PC-3 (cell line): ENCODE measurements around the gene FHAD1. TPM values are rescaled to one million over a fixed set of nuclear protein-coding genes. Genes with fewer than 3 reads are reported as not detected.
"Not testable (repeated sequence)": the region's sequence is repeated elsewhere in the genome, so short reads cannot be mapped to it uniquely, and the experiment has no call there.

Source experiments
- ATAC-seq: fragments of 200-7000 bp; cut with Tn5 transposase; 2 replicates; pipeline ENCODE4 v1.9.1; 2020; ENCODE audit warnings: mild to moderate bottlenecking, moderate library complexity
- BruUV-seq: library from RNA; stranded (reverse); fragments of 400-500 nt; replicated peaks from 2 replicates; lab custom pipeline; 2021; lab: Mats Ljungman, UMichigan
- CTCF ChIA-PET: fragments of 300-600 bp; sonication (Branson Sonifier 250); formaldehyde crosslinking; loops from one replicate; lab custom pipeline; 2022; ENCODE audit warnings: antibody characterized with exemption; lab: Charles Lee
- POLR2A ChIA-PET: fragments of 300-600 bp; sonication (Branson Sonifier 250); formaldehyde crosslinking; loops from one replicate; lab custom pipeline; 2022; ENCODE audit warnings: antibody characterized with exemption; ENCODE audit not compliant: unreplicated experiment; lab: Charles Lee
- DNase-seq: peaks from one replicate; pipeline ENCODE4 v3.0.0-alpha.2; 2015
- H2AFZ ChIP-seq: fragments of 300-600 bp; sonication (generic); 2 replicates; pipeline ENCODE4 v1.6.0; 2016; ENCODE audit warnings: antibody characterized with exemption, low read length
- H3F3A ChIP-seq: fragments of 300-600 bp; sonication (generic); one replicate; pipeline ENCODE4 v1.6.0; 2017; ENCODE audit warnings: antibody characterized with exemption, low read length, control low read depth, mild to moderate bottlenecking; ENCODE audit not compliant: unreplicated experiment
- H3K27ac ChIP-seq: fragments of 300-600 bp; sonication (generic); 2 replicates; pipeline ENCODE4 v1.5.1; 2016; ENCODE audit warnings: mild to moderate bottlenecking, low read length
- H3K27me3 ChIP-seq: fragments of 300-600 bp; sonication (generic); 2 replicates; pipeline ENCODE4 v1.6.1; 2016; ENCODE audit warnings: low read length, mixed read lengths
- H3K36me3 ChIP-seq: fragments of 300-600 bp; sonication (generic); 2 replicates; pipeline ENCODE4 v1.6.1; 2016; ENCODE audit warnings: low read depth, mixed run types, low read length, mixed read lengths
- H3K4me1 ChIP-seq: fragments of 300-600 bp; sonication (generic); 2 replicates; pipeline ENCODE4 v1.5.1; 2016; ENCODE audit warnings: low read length; ENCODE audit not compliant: insufficient read depth
- H3K4me2 ChIP-seq: fragments of 300-600 bp; sonication (generic); 2 replicates; pipeline ENCODE4 v1.6.0; 2016; ENCODE audit warnings: low read length
- H3K4me3 ChIP-seq: fragments of 300-600 bp; sonication (generic); 2 replicates; pipeline ENCODE4 v1.5.1; 2016; ENCODE audit warnings: mild to moderate bottlenecking, low read length, mixed read lengths
- H3K79me2 ChIP-seq: fragments of 300-600 bp; sonication (generic); 2 replicates; pipeline ENCODE4 v1.6.1; 2017; ENCODE audit warnings: low read length, mixed read lengths
- H3K9ac ChIP-seq: fragments of 300-600 bp; sonication (generic); 2 replicates; pipeline ENCODE4 v1.6.0; 2016; ENCODE audit warnings: mild to moderate bottlenecking, low read length
- H3K9me2 ChIP-seq: fragments of 300-600 bp; sonication (generic); replicated peaks from 2 replicates; pipeline ENCODE4 v1.6.1; 2016; ENCODE audit warnings: mixed run types, low read length, mixed read lengths
- H3K9me3 ChIP-seq: fragments of 300-600 bp; sonication (generic); 2 replicates; pipeline ENCODE4 v1.6.1; 2016; ENCODE audit warnings: low read length, mixed read lengths
- H4K20me1 ChIP-seq: fragments of 300-600 bp; sonication (generic); 2 replicates; pipeline ENCODE4 v1.6.1; 2016; ENCODE audit warnings: low read length, mixed read lengths
- EZH2 ChIP-seq: fragments of 300-600 bp; sonication (generic); IDR thresholded peaks from one replicate; pipeline ENCODE4 v1.6.1; 2017; ENCODE audit warnings: antibody characterized with exemption, mild to moderate bottlenecking, low read length; ENCODE audit not compliant: unreplicated experiment
- EZH2phosphoT487 ChIP-seq: fragments of 300-600 bp; sonication (generic); IDR thresholded peaks from 2 replicates; pipeline ENCODE4 v1.6.1; 2018; ENCODE audit warnings: mild to moderate bottlenecking, antibody characterized with exemption, low read length, borderline replicate concordance
- intact Hi-C: fragments of 100-400 bp; cut with micrococcal nuclease; formaldehyde crosslinking; loops from 2 replicates; pipeline ENCODE4 v1.9.0; 2023
- total RNA-seq: library from RNA; depleted of rRNA; stranded (reverse); fragments of >200 nt; gene quantifications from 2 replicates; pipeline ENCODE4 v1.2.3, GENCODE V29; 2014
- TF ChIP-seq, protein P1 (sequence below): fragments of 300-600 bp; sonication (generic); conservative IDR thresholded peaks from 2 replicates; pipeline ENCODE4 v1.5.1; 2017; ENCODE audit warnings: antibody characterized with exemption, low read depth, mild to moderate bottlenecking, low read length

FHAD1 gene
- total RNA-seq, 1 experiment from 2014 or later = 0.95 TPM

- H3K36me3 ChIP-seq = no peaks in the 10 kb centered on the region
- ChIA-PET POLR2A (no interaction called here), CTCF (no interaction called here)
- ATAC-seq (no peak), DNase-seq (no peak)
- no peaks in the 10 kb centered on the region for H3K9me3 ChIP-seq
- no TSS peak for BruUV-seq
- no peaks in the 10 kb centered on the region for H3K27me3 ChIP-seq
- no peaks in the 10 kb centered on the region for H3K79me2 ChIP-seq
- no peak overlapping the region for H2AFZ ChIP-seq
- H3K4me1 ChIP-seq = no peaks in the 10 kb centered on the region
- intact Hi-C loops = no loop called here
- H3K4me2 ChIP-seq = no peak overlapping the region
- TF ChIP-seq EZH2 = no peak
- TF ChIP-seq, protein P1, sequence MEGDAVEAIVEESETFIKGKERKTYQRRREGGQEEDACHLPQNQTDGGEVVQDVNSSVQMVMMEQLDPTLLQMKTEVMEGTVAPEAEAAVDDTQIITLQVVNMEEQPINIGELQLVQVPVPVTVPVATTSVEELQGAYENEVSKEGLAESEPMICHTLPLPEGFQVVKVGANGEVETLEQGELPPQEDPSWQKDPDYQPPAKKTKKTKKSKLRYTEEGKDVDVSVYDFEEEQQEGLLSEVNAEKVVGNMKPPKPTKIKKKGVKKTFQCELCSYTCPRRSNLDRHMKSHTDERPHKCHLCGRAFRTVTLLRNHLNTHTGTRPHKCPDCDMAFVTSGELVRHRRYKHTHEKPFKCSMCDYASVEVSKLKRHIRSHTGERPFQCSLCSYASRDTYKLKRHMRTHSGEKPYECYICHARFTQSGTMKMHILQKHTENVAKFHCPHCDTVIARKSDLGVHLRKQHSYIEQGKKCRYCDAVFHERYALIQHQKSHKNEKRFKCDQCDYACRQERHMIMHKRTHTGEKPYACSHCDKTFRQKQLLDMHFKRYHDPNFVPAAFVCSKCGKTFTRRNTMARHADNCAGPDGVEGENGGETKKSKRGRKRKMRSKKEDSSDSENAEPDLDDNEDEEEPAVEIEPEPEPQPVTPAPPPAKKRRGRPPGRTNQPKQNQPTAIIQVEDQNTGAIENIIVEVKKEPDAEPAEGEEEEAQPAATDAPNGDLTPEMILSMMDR = no peak
- no peak for TF ChIP-seq EZH2phosphoT487
- H3K27ac ChIP-seq = no peak overlapping the region
- no peak overlapping the region for H3K4me3 ChIP-seq
- H4K20me1 ChIP-seq = no peaks in the 10 kb centered on the region
- H3F3A ChIP-seq = no peaks in the 10 kb centered on the region
- H3K9ac ChIP-seq = no peak overlapping the region
- H3K9me2 ChIP-seq = no peaks in the 10 kb centered on the region
These were observed 138.4 kb downstream of the FHAD1 start for GRCh38 chr1:15385420-15385819.

DNA sequence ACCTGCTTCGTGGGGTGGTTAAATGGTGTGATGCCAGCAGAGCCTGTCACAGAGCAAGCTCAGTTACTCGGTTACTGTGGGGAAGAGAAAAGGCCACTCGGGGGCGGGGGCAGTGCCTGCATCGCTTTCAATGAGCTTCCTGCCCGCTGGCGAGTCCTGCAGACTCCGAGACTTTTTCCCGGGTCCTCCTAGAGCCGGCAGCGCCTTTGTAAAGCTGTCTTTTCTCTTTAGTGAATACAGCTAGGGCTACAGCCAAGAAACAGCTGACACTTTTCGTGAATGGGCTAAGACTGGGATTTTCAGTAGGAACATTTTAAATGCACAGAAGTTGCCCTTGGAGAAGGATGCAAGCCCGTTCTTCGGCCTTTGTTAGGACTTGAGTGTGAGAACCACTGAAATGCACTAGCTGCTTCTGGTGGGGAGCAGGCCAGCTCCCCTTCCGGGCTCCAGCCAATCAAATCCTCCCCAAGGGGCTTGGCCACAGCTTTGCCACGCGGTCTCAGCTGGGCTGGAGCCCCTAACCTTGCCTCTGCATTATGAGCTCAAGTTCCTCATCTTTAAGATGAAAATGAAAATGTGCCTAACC is 139.2 kb downstream of the FHAD1 start:
- no peak overlapping the region for H3K9ac ChIP-seq
- H3K9me3 ChIP-seq = no peaks in the 10 kb centered on the region
- H3K9me2 ChIP-seq = no peaks in the 10 kb centered on the region
- H3K79me2 ChIP-seq = no peaks in the 10 kb centered on the region
- DNase-seq (no peak), ATAC-seq (no peak)
- no peak overlapping the region for H3K27ac ChIP-seq
- H3K4me1 ChIP-seq = no peaks in the 10 kb centered on the region
- no peak overlapping the region for H2AFZ ChIP-seq
- TF ChIP-seq EZH2phosphoT487 (no peak), EZH2 (no peak)
- TF ChIP-seq, protein P1 = no peak
- POLR2A ChIA-PET = no interaction called here
- no peaks in the 10 kb centered on the region for H3K27me3 ChIP-seq
- no peaks in the 10 kb centered on the region for H4K20me1 ChIP-seq
- no peak overlapping the region for H3K4me3 ChIP-seq
- no peak overlapping the region for H3K4me2 ChIP-seq
- no peaks in the 10 kb centered on the region for H3K36me3 ChIP-seq
- CTCF ChIA-PET = no interaction called here
- no TSS peak for BruUV-seq
- H3F3A ChIP-seq = no peaks in the 10 kb centered on the region
- intact Hi-C loops = no loop called here

GRCh38 chr1:15388201-15388880 is 141.3 kb downstream of the FHAD1 start:
- intact Hi-C loops = no loop called here
- Histone ChIP-seq H3K27ac (no peak overlapping the region), H3K9me3 (no peaks in the 10 kb centered on the region), H3K4me3 (no peak overlapping the region), H3K4me1 (no peaks in the 10 kb centered on the region), H3K36me3 (no peaks in the 10 kb centered on the region), H3F3A (no peaks in the 10 kb centered on the region), H2AFZ (no peak overlapping the region), H3K79me2 (no peaks in the 10 kb centered on the region), H3K27me3 (no peaks in the 10 kb centered on the region), H4K20me1 (no peaks in the 10 kb centered on the region), H3K9me2 (no peaks in the 10 kb centered on the region), H3K4me2 (no peak overlapping the region), H3K9ac (no peak overlapping the region)
- BruUV-seq = no TSS peak
- ChIA-PET POLR2A (no interaction called here), CTCF (no interaction called here)
- no peak for ATAC-seq
- no peak for TF ChIP-seq EZH2
- TF ChIP-seq, protein P1 = no peak
- no peak for TF ChIP-seq EZH2phosphoT487
- no peak for DNase-seq

- H4K20me1 ChIP-seq, H3K27me3 ChIP-seq, H3K27ac ChIP-seq, H3K4me1 ChIP-seq, DNase-seq, H3K36me3 ChIP-seq, ATAC-seq, H3K9me3 ChIP-seq, intact Hi-C loops, H3K4me2 ChIP-seq, CTCF ChIA-PET, H3K9me2 ChIP-seq, H3F3A ChIP-seq, H2AFZ ChIP-seq, H3K9ac ChIP-seq, BruUV-seq, H3K79me2 ChIP-seq, POLR2A ChIA-PET, H3K4me3 ChIP-seq: not testable (repeated sequence)
These were observed 142.8 kb downstream of the FHAD1 start for GRCh38 chr1:15389828-15390227.
